Lower lobe of right lung (tissue), 2 donors: ENCODE results near the gene COG4. TPM values are rescaled to one million over a fixed set of nuclear protein-coding genes. Genes with fewer than 3 reads are reported as not detected.
A peak's percentile ranks its signal among the peaks of the same experiment; 100 is the strongest.
"Not testable (repeated sequence)": the region's sequence is repeated elsewhere in the genome, so short reads cannot be mapped to it uniquely, and the experiment has no call there.

Experiments
- ATAC-seq, 2 donors: fragments of 200-7000 bp; cut with Tn5 transposase; one replicate each; pipeline ENCODE4 v1.9.1; 2020 to 2022; ENCODE audit warnings: mild to moderate bottlenecking in 2 of 2, moderate library complexity in 2 of 2
- DNase-seq: peaks from one replicate; pipeline ENCODE4 v3.0.0-alpha.2; 2020
- H3K27ac ChIP-seq: fragments of 200-600 bp; one replicate; pipeline ENCODE4 v1.8.0; 2022
- H3K27me3 ChIP-seq: fragments of 200-600 bp; one replicate; pipeline ENCODE4 v1.8.0; 2022; ENCODE audit warnings: low read depth
- H3K36me3 ChIP-seq: fragments of 200-600 bp; one replicate; pipeline ENCODE4 v1.8.0; 2022; ENCODE audit warnings: mild to moderate bottlenecking
- H3K4me1 ChIP-seq: fragments of 200-600 bp; one replicate; pipeline ENCODE4 v1.8.0; 2022
- H3K4me3 ChIP-seq: fragments of 200-600 bp; one replicate; pipeline ENCODE4 v1.8.0; 2022; ENCODE audit warnings: mild to moderate bottlenecking
- H3K9me3 ChIP-seq: fragments of 200-600 bp; one replicate; pipeline ENCODE4 v1.8.0; 2022
- CTCF ChIP-seq: fragments of 200-600 bp; IDR thresholded peaks from one replicate; pipeline ENCODE4 v1.8.0; 2022; ENCODE audit warnings: antibody characterized with exemption, mild to moderate bottlenecking
- intact Hi-C: fragments of 100-400 bp; cut with DNase I; formaldehyde crosslinking; loops from one replicate; pipeline ENCODE4 v1.11.0; 2022
- total RNA-seq: library from RNA; stranded (reverse); fragmentation: NEBNext Ultra II Directional; extraction: Animal tissue kit (Norgen Biotek cat#: 25700); gene quantifications from one replicate; pipeline ENCODE4 v1.2.1, GENCODE V29; 2021
- donor health status: DM: no; HTN: yes; CAD: no; lungs with severe emphysema.

The COG4 gene
- total RNA-seq, 1 donor from 2014 or later: 62.0 TPM

GRCh38 chr16:70548936-70549335 lies 25.6 kb upstream of the COG4 start:
- Histone ChIP-seq H3K4me1 (no peaks in the 10 kb centered on the region), H3K4me3 (no peak overlapping the region), H3K9me3 (no peaks in the 10 kb centered on the region), H3K27ac (no peak overlapping the region), H3K27me3 (no peaks in the 10 kb centered on the region), H3K36me3 (peaks cover 99% of the 10 kb centered on the region)
- DNase-seq (no peak), ATAC-seq (no peak)
- no peak for TF ChIP-seq CTCF
- intact Hi-C loops: no loop called here

- intact Hi-C loops: no loop called here
- H3K4me3 ChIP-seq: no peak overlapping the region
Measured at GRCh38 chr16:70544548-70544947, 21.2 kb upstream of the COG4 start.

GRCh38 chr16:70540994-70541393 lies 17.6 kb upstream of the COG4 start:
- Histone ChIP-seq H3K27me3 (no peaks in the 10 kb centered on the region), H3K9me3 (no peaks in the 10 kb centered on the region), H3K4me1 (no peaks in the 10 kb centered on the region), H3K27ac (no peak overlapping the region), H3K36me3 (peaks cover 100% of the 10 kb centered on the region), H3K4me3 (no peak overlapping the region)
- ATAC-seq: no peak
- intact Hi-C loops: no loop called here
- no peak for DNase-seq
- TF ChIP-seq CTCF: no peak

More at GRCh38 chr16:70544548-70544947, 21.2 kb upstream of the COG4 start:
- H3K4me1 ChIP-seq: no peaks in the 10 kb centered on the region
- H3K27ac ChIP-seq: no peak overlapping the region
- TF ChIP-seq CTCF: no peak
- H3K9me3 ChIP-seq: no peaks in the 10 kb centered on the region
- H3K36me3 ChIP-seq: peaks cover 100% of the 10 kb centered on the region
- H3K27me3 ChIP-seq: no peaks in the 10 kb centered on the region
- no peak for DNase-seq
- ATAC-seq: no peak

GRCh38 chr16:70534971-70535370 lies 11.6 kb upstream of the COG4 start:
- intact Hi-C loops: no loop called here

GRCh38 chr16:70529954-70530353 lies 6.6 kb upstream of the COG4 start:
- DNase-seq, intact Hi-C loops, H3K9me3 ChIP-seq, H3K27me3 ChIP-seq, H3K27ac ChIP-seq, H3K4me3 ChIP-seq, ATAC-seq: not testable (repeated sequence)
- Histone ChIP-seq H3K36me3 (peaks cover 90% of the 10 kb centered on the region), H3K4me1 (peaks cover 38% of the 10 kb centered on the region)

More at GRCh38 chr16:70534971-70535370, 11.6 kb upstream of the COG4 start:
- no peak overlapping the region for H3K27ac ChIP-seq
- TF ChIP-seq CTCF: no peak
- H3K36me3 ChIP-seq: peaks cover 100% of the 10 kb centered on the region
- H3K4me3 ChIP-seq: no peak overlapping the region
- DNase-seq (no peak), ATAC-seq (no peak)
- H3K9me3 ChIP-seq: no peaks in the 10 kb centered on the region
- H3K4me1 ChIP-seq: no peaks in the 10 kb centered on the region
- no peaks in the 10 kb centered on the region for H3K27me3 ChIP-seq

GRCh38 chr16:70529051-70529777 lies 5.9 kb upstream of the COG4 start:
- Histone ChIP-seq H3K27me3 (no peaks in the 10 kb centered on the region), H3K4me3 (no peak overlapping the region), H3K9me3 (no peaks in the 10 kb centered on the region), H3K4me1 (peaks cover 42% of the 10 kb centered on the region), H3K27ac (no peak overlapping the region), H3K36me3 (peaks cover 82% of the 10 kb centered on the region)
- intact Hi-C loops: no loop called here
- DNase-seq (no peak), ATAC-seq (no peak)
- peak; percentile 43 for TF ChIP-seq CTCF
